ENCODE data around the gene CST4.
"Not testable (repeated sequence)": the region's sequence is repeated elsewhere in the genome, so short reads cannot be mapped to it uniquely, and the experiment has no call there.

Gene CST4

DNA sequence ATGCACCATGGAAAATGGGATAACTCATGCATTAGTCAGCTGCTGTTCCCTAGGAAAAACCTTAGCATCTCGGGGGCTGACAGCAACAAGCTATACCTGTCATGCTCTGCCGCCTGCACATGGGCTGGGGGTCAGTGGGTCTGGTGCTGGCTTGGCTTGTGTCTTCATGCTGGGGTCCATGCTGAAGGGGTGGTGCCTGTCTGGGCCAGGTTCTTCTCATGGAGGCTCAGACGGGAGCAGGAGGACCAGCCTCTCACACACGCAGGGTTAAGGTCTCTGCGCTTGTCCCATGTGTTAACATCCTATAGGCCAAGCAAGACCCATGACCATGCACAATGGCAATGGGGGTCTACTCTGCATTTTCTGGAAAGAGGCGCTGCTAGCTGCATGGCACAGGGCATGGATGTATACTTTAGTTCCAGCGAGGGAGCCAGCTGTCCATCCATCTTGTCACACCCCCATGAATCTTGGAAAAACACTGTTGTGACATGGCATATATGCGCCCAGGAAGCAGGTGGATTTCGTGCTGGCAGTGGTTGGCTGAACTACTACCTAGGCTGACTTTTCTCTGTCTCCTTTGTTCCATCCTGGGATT, 26.5 kb downstream of the CST4 start:
- Mint-ChIP-seq H3K9me3 (no peaks in the 10 kb centered on the region), H3K4me3 (no peak overlapping the region), H3K27ac (peak overlapping the region; percentile 22), H3K36me3 (ENCODE audit: low read depth) (no peaks in the 10 kb centered on the region), H3K4me1 (ENCODE audit: low read depth) (peaks cover 44% of the 10 kb centered on the region), H3K27me3 (no peaks in the 10 kb centered on the region)
- intact Hi-C loops (cut with micrococcal nuclease): no loop called here

DNA sequence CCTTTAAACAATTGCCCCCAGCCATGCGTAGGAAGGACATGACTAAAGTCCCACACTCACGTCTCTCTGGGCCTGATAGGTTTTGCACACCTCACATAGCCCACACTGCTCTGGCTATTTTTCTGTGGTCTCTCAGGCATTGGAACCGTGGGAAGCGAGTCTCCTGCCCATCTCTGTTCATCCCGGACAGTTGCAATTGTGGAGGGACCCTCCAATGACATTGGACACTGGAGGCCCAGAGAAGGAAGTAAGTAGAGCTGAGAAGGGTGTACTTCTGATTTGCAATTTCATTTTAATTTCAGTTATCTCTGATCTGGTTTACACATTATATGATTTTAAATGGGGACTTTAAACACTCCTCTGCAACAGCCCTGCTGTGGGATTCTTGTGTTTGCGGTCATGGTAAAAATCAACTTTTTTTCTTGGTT, 27.8 kb downstream of the CST4 start:
- Mint-ChIP-seq H3K4me1 (ENCODE audit: low read depth) (peaks cover 58% of the 10 kb centered on the region), H3K27ac (peak overlapping the region; percentile 30), H3K9me3 (no peaks in the 10 kb centered on the region), H3K36me3 (ENCODE audit: low read depth) (no peaks in the 10 kb centered on the region), H3K27me3 (no peaks in the 10 kb centered on the region), H3K4me3 (no peak overlapping the region)
- intact Hi-C loops (cut with micrococcal nuclease): no loop called here

DNA sequence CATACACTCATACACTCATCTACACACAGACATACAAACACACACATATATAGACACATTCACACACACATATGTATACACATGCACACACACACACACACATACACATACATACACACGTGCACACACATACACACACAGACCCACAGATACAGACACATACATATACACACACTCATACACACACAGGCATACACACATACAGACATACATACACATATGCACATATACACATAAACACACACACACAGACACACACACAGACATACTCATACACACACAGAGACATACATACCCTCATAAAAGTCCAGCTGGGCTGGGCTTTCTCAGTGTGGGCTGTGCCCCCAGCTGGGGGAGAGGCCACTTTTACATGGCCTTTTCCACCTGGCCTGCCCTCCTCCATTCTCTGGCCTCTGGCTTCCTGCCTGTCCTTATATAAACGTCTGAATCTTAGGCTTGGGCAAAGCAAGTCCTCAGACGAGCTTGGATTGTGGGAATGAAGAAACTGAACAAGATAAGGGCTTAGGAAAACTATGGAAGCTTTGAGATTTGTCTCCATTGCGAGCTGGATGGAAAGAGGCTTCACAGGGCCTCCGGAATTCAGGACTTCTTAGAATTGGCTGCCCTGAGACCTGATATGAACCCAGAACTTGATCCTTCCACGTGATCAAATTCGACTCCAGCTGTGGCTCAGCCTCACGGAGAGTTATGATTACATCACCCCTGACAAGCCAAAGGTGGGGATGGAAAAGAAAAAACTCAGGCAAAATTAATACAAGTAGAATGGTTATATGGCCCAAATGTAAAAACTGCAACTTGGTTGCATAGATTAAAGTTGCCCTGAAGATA, 28.6 kb downstream of the CST4 start:
- Mint-ChIP-seq H3K4me1 (ENCODE audit: low read depth) (peaks cover 66% of the 10 kb centered on the region), H3K27me3 (no peaks in the 10 kb centered on the region), H3K9me3 (no peaks in the 10 kb centered on the region), H3K27ac (peak overlapping the region; percentile 8), H3K4me3 (no peak overlapping the region), H3K36me3 (ENCODE audit: low read depth) (no peaks in the 10 kb centered on the region)
- intact Hi-C loops (cut with micrococcal nuclease): loop anchor here (5.0 kb wide), 1 partner anchor 38 kb away; no protein-coding TSS in a partner anchor

DNA sequence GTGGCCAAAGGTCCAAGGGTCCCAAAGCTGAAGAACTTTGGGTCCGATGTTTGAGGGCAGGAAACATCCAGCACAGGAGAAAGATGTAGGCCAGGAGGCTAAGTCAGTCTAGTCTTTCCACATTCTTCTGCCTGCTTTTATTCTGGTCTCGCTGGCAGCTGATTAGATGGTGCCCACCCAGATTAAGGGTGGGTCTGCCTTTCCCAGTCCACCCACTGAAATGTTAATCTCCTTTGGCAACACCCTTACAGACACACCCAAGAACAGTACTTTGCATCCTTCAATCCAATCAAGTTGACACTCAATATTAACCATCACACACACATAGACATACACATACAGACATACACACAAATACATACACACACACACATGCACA, 29.2 kb downstream of the CST4 start:
- not testable (repeated sequence) for H3K27me3 Mint-ChIP-seq; H3K36me3 Mint-ChIP-seq (ENCODE audit: low read depth); H3K4me3 Mint-ChIP-seq; H3K9me3 Mint-ChIP-seq
- H3K4me1 Mint-ChIP-seq (ENCODE audit: low read depth): peaks cover 72% of the 10 kb centered on the region
- intact Hi-C loops (cut with micrococcal nuclease): loop anchor here (5.0 kb wide), 1 partner anchor 37 kb away; no protein-coding TSS in a partner anchor
- H3K27ac Mint-ChIP-seq: peak overlapping the region; percentile 8

DNA sequence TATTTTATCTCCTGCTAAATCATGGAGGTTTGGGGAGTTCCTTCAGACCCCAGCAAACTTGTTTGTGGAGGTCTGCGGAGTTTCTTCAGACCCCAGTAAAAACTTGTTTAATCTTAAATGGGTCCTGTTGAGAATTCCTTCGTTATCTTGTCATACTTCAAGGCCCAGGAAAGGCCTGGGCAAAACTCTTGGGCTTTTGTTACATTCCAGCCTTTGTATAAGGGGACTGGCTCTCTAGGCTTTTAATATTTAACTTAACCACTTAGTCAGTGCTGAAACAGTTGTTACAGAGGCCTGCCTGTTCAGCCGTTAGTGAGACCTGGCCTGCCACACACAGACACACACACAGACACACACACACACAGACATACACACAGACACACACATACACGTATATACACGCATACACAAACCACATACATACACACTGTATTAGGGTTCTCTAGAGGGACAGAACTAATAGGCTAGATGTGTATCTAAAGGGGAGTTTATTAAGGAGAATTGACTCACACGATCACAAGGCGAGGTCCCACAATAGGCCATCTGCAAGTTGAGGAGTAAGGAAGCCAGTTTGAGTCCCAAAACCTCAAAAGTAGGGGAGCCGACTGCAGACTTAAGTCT, 29.7 kb downstream of the CST4 start:
- Mint-ChIP-seq H3K27ac (peak overlapping the region; percentile 8), H3K4me3 (no peak overlapping the region), H3K36me3 (ENCODE audit: low read depth) (no peaks in the 10 kb centered on the region), H3K27me3 (no peaks in the 10 kb centered on the region), H3K4me1 (ENCODE audit: low read depth) (peaks cover 77% of the 10 kb centered on the region), H3K9me3 (no peaks in the 10 kb centered on the region)
- intact Hi-C loops (cut with micrococcal nuclease): loop anchor here (5.0 kb wide), 1 partner anchor 37 kb away; no protein-coding TSS in a partner anchor

DNA sequence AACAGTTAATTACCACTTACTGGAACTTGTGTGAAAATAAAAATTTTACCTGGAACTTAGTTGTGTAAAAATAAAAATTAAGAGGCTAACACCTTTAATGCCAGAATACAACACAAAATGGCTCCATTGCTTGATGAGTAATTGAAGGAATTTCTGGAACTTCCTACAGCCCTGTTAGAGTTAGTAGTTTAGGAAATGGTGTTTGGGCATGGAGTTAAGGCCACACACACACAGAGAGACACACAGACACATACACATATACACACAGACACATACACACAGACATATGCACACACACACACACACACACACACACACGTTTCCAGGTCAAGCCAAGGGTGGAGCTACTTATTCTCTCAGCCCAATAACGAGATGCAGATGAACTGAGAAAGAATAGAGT, 30.5 kb downstream of the CST4 start:
- H3K36me3 Mint-ChIP-seq (ENCODE audit: low read depth): no peaks in the 10 kb centered on the region
- H3K4me3 Mint-ChIP-seq: no peak overlapping the region
- H3K27ac Mint-ChIP-seq: no peak overlapping the region
- H3K4me1 Mint-ChIP-seq (ENCODE audit: low read depth): peaks cover 84% of the 10 kb centered on the region
- H3K9me3 Mint-ChIP-seq: no peaks in the 10 kb centered on the region
- H3K27me3 Mint-ChIP-seq: no peaks in the 10 kb centered on the region
- intact Hi-C loops (cut with micrococcal nuclease): loop anchor here (5.0 kb wide), 1 partner anchor 36 kb away; no protein-coding TSS in a partner anchor

DNA sequence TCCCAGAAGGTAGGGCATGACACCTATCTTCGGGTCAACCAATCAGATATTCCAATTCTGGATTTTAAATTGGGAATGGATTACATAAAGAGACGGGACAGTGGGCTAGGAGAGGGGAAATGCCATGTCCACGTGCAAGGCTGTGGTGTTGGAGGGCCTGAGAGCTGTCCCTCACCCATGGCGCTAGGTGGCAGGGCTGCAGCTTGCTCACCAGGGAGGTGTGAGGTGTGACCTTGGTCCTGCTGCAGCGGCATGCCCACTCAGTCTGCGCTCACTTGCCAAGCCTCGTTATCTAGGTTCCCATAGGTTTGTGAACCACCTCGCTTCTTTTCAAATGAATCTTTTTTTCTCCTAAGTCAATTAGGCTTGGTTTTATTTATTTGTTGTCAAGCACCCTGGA, 31.6 kb downstream of the CST4 start:
- Mint-ChIP-seq H3K27ac (peak overlapping the region; percentile 92), H3K9me3 (no peaks in the 10 kb centered on the region), H3K4me3 (no peak overlapping the region), H3K36me3 (ENCODE audit: low read depth) (no peaks in the 10 kb centered on the region), H3K4me1 (ENCODE audit: low read depth) (peaks cover 86% of the 10 kb centered on the region), H3K27me3 (no peaks in the 10 kb centered on the region)
- intact Hi-C loops (cut with micrococcal nuclease): loop anchor here (5.0 kb wide), 1 partner anchor 35 kb away; no protein-coding TSS in a partner anchor

DNA sequence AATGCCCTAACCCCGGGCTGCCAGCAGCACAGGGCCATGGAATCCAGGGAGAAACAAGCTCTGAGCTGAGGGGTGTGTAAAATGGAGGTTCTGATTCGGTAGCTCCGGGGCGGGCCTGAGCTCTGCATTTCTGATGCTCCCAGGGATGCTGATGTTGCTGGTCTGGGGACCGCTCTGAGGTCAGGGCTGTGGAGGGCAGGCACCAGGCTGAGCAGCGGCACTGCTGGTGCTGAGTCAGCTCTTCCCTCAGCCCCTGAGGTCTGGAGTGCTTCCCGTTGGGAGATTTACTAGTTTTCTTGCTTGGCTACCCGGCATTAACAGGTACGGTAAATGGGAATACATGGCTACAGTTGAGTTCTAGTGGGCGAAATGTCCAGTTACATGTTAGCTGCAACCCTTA, 32.5 kb downstream of the CST4 start:
- no peaks in the 10 kb centered on the region for H3K36me3 Mint-ChIP-seq (ENCODE audit: low read depth)
- no peaks in the 10 kb centered on the region for H3K9me3 Mint-ChIP-seq
- H3K4me3 Mint-ChIP-seq: peak overlapping the region; percentile 73
- H3K4me1 Mint-ChIP-seq (ENCODE audit: low read depth): peaks cover 82% of the 10 kb centered on the region
- H3K27me3 Mint-ChIP-seq: no peaks in the 10 kb centered on the region
- peak overlapping the region; percentile 92 for H3K27ac Mint-ChIP-seq
- intact Hi-C loops (cut with micrococcal nuclease): loop anchor here (5.0 kb wide), 1 partner anchor 34 kb away; no protein-coding TSS in a partner anchor

DNA sequence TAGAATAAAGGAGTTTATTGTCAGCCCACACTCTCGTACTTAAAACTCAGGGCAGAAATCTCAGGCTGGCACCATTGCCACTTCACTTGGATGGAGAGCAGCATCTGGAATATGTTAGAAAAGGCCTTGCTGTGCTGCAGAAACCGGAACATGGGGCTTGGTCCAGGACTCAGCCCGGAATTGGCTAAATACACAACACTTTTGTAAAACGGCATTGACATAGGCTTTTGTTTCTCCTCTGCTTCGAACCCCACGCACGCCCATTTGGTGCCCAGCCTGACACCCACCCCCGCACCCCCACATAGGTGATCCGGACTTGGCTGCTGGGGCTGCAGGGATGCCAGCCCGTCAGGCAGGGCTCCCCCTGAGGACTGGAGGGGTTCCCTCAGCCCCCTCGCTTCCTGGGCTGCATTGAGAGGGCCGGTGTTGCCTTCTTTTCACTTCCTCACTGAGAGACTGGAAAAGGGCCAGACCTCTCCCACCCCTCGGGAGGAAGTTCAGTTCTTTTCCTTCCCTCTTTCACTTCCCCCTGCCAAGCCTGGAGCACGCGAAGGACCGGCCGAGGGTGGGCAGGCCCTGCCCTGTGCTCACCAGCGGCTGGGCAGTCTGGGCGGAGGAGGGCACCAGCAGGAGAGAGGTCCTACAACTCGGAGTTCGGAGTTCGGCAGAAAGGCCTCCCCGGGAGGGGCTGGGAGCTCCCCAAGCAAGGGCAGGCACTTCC, 33.2 kb downstream of the CST4 start:
- intact Hi-C loops (cut with micrococcal nuclease): loop anchor here (1.0 to 5.0 kb wide), 2 partner anchors 17 to 33 kb away; no protein-coding TSS in a partner anchor
- H3K27ac Mint-ChIP-seq: peak overlapping the region; percentile 92
- no peaks in the 10 kb centered on the region for H3K36me3 Mint-ChIP-seq (ENCODE audit: low read depth)

DNA sequence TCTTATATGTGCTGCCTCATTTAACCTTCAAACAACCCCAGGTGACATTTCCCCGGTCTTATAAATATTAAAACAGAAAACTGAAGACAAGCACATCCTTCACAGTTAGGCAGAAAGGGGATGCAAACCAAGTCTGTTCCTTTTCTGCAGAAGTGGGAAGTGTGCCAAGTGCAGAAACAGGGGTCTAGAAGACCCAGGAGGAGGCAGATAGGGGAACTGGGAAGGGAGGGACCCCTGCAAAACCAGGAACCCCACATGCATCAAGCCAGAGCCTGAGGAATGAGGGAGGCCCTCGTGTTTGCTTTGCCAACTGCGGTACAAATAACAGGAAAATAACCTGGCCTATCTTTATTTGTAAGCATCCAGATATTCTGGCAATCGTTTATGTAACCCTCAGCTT, 34.1 kb downstream of the CST4 start:
- H3K4me1 Mint-ChIP-seq (ENCODE audit: low read depth): peaks cover 73% of the 10 kb centered on the region
- intact Hi-C loops (cut with micrococcal nuclease): loop anchor here (1.0 to 5.0 kb wide), 3 partner anchors 11 to 32 kb away; no protein-coding TSS in a partner anchor
- H3K27ac Mint-ChIP-seq: peak overlapping the region; percentile 92
- no peaks in the 10 kb centered on the region for H3K27me3 Mint-ChIP-seq
- no peaks in the 10 kb centered on the region for H3K9me3 Mint-ChIP-seq
- peak overlapping the region; percentile 51 for H3K4me3 Mint-ChIP-seq
- H3K36me3 Mint-ChIP-seq (ENCODE audit: low read depth): no peaks in the 10 kb centered on the region

More for the DNA sequence above, 33.2 kb downstream of the CST4 start:
- H3K4me1 Mint-ChIP-seq (ENCODE audit: low read depth): peaks cover 78% of the 10 kb centered on the region
- no peaks in the 10 kb centered on the region for H3K27me3 Mint-ChIP-seq
- H3K4me3 Mint-ChIP-seq: peak overlapping the region; percentile 73
- H3K9me3 Mint-ChIP-seq: no peaks in the 10 kb centered on the region

DNA sequence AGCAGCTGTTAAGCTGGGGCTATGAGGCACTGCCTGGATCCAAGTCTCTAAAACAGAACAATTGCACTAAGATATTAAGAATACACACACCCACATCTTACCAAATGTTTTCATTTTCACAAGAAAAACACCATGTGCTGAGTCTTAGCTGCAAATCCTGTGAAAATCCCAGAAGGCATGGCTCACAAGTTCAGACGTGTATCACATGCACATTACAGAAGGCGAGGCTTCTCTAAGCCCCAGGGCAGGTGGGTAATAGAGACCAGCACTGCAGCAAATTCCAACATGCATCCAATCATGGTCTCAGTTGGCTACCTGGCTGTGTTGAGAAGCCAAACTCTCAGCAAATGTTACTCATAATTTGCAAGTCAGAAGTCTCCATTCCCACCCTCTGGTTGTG, 34.8 kb downstream of the CST4 start:
- Mint-ChIP-seq H3K27me3 (no peaks in the 10 kb centered on the region), H3K4me1 (ENCODE audit: low read depth) (peaks cover 68% of the 10 kb centered on the region), H3K9me3 (no peaks in the 10 kb centered on the region), H3K4me3 (no peak overlapping the region), H3K36me3 (ENCODE audit: low read depth) (no peaks in the 10 kb centered on the region), H3K27ac (peak overlapping the region; percentile 92)
- intact Hi-C loops (cut with micrococcal nuclease): loop anchor here (1.0 kb wide), 1 partner anchor 11 kb away; no protein-coding TSS in a partner anchor

DNA sequence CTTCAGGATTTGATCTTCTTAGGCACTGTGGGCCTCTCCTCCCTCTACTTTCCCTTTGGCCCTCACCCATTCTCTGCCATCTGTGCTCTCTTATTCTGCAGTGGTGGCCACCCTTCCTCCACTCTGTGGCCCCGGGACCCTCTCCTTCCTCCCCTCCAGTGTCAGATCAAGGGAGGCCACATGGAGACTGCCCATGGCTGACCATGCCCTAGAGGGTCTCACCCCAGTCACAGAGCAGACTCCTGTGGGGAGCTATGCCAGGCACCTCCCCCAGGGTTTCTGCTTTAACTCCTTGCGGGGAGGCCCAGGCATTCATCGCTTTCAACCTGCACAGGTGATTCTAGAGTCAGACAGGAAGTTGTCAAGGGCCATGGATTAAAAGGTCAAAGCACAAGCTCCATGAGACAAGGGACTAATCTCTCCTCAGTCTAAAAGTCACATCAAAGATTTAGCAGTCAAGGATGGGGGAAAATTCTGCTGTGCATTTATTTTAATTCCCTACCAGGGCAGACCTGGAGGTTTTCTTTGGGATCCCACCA, 35.4 kb downstream of the CST4 start:
- Mint-ChIP-seq H3K27me3 (no peaks in the 10 kb centered on the region), H3K27ac (peak overlapping the region; percentile 92), H3K36me3 (ENCODE audit: low read depth) (no peaks in the 10 kb centered on the region), H3K9me3 (no peaks in the 10 kb centered on the region), H3K4me1 (ENCODE audit: low read depth) (peaks cover 69% of the 10 kb centered on the region), H3K4me3 (peak overlapping the region; percentile 32)
- intact Hi-C loops (cut with micrococcal nuclease): no loop called here

DNA sequence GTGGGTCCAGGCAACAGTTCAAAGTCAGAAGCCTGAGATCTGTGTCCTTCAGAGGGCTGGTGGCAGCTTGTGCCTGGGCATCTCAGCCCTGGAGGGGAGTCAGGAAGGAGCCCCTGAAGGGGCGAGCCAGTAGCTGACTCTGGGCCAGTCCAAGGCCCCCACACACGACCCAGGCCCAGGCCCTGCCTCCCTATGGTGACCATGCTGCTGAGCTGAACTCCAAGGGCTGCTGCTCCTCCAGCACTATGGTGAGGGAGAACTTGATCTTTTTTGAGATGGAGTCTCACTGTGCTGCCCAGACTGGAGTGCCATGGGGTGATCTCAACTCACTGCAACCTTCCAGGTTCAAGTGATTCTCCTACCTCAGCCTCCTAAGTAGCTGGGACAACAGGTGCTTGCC, 35.9 kb downstream of the CST4 start:
- intact Hi-C loops (cut with micrococcal nuclease): no loop called here
- Mint-ChIP-seq H3K27me3 (no peaks in the 10 kb centered on the region), H3K9me3 (no peaks in the 10 kb centered on the region), H3K27ac (peak overlapping the region; percentile 92), H3K4me3 (no peak overlapping the region), H3K36me3 (ENCODE audit: low read depth) (no peaks in the 10 kb centered on the region), H3K4me1 (ENCODE audit: low read depth) (peaks cover 66% of the 10 kb centered on the region)

Measured in dendritic cell treated with granulocyte-macrophage colony-stimulating factor and Interleukin-4, amounts not matched to agents 40 ng/mL and 50 ng/mL, for 4 days (primary cell).